ENCODE data around the gene CLMN.
"Not testable (repeated sequence)": the region's sequence is repeated elsewhere in the genome, so short reads cannot be mapped to it uniquely, and the experiment has no call there.

DNA sequence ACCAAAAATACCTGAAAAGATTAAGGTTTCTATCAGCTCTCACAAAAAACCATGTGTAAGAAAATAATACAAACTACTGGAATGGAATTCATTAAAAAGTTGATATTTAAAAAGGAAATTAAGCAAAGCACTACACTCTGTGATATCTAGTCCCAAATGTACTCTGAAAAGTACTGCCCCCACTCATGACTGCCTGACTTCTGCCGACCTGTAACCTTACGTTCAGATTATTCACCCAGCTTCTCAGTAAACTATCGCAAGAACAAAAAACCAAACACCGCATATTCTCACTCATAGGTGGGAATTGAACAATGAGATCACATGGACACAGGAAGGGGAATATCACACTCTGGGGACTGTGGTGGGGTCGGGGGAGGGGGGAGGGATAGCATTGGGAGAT is 181.3 kb downstream of the CLMN start:
- TF ChIP-seq ZNF217 (CRISPR knock-in tag; IDR thresholded peaks at IDR 0.05); CBX8 (IDR thresholded peaks at IDR 0.05; ENCODE audit: borderline replicate concordance, extremely low read depth, low read depth, low read length, poor library complexity, severe bottlenecking): not testable (repeated sequence)
- TF ChIP-seq, protein P1, sequence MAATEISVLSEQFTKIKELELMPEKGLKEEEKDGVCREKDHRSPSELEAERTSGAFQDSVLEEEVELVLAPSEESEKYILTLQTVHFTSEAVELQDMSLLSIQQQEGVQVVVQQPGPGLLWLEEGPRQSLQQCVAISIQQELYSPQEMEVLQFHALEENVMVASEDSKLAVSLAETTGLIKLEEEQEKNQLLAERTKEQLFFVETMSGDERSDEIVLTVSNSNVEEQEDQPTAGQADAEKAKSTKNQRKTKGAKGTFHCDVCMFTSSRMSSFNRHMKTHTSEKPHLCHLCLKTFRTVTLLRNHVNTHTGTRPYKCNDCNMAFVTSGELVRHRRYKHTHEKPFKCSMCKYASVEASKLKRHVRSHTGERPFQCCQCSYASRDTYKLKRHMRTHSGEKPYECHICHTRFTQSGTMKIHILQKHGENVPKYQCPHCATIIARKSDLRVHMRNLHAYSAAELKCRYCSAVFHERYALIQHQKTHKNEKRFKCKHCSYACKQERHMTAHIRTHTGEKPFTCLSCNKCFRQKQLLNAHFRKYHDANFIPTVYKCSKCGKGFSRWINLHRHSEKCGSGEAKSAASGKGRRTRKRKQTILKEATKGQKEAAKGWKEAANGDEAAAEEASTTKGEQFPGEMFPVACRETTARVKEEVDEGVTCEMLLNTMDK (IDR thresholded peaks at IDR 0.05; ENCODE audit: borderline replicate concordance, insufficient read depth, low read depth, low read length, poor library complexity, severe bottlenecking) = not testable (repeated sequence)

Measured in K562 (cell line).